Right renal cortex interstitium (tissue), 3 donors: Measurements from ENCODE around the gene ARHGEF7. TPM values are rescaled to one million over a fixed set of nuclear protein-coding genes. Genes with fewer than 3 reads are reported as not detected.

Source experiments
- DNase-seq, 3 donors: peaks; one replicate each; pipeline ENCODE4 v3.0.0-alpha.2; 2013; ENCODE audit warnings: low read depth in 3 of 3, low spot score in 2 of 3
- polyA plus RNA-seq, 3 donors: library from polyadenylated mRNA; unstranded; fragments of 120-200 nt; gene quantifications; one replicate each; pipeline ENCODE4 v1.2.1, GENCODE V29; 2013; ENCODE audit not compliant: insufficient read length in 3 of 3

ARHGEF7 gene
- polyA plus RNA-seq, 3 donors: 56.1 to 66.4 (median 61.8) TPM

- DNase-seq: no peak
Measured at GRCh38 chr13:111330066-111330610, 215.0 kb downstream of the ARHGEF7 start.

GRCh38 chr13:111335298-111335697, 220.2 kb downstream of the ARHGEF7 start:
- DNase-seq: no peak

- no peak for DNase-seq
Measured at GRCh38 chr13:111336666-111337065, 221.6 kb downstream of the ARHGEF7 start.

GRCh38 chr13:111337206-111337605, 222.1 kb downstream of the ARHGEF7 start:
- no peak for DNase-seq

- DNase-seq: no peak
Measured at GRCh38 chr13:111337741-111338140, 222.6 kb downstream of the ARHGEF7 start.

GRCh38 chr13:111338841-111339240, 223.7 kb downstream of the ARHGEF7 start:
- DNase-seq: no peak

- DNase-seq: no peak
Measured at GRCh38 chr13:111339366-111340143, 224.4 kb downstream of the ARHGEF7 start.

- no peak for DNase-seq
Measured at GRCh38 chr13:111341886-111342285, 226.8 kb downstream of the ARHGEF7 start.

GRCh38 chr13:111342721-111343120, 227.6 kb downstream of the ARHGEF7 start:
- DNase-seq: no peak

GRCh38 chr13:111343186-111343805, 228.2 kb downstream of the ARHGEF7 start:
- DNase-seq: no peak

GRCh38 chr13:111344471-111345191, 229.5 kb downstream of the ARHGEF7 start:
- peak in 1 of 3 donors; percentile 40 for DNase-seq

GRCh38 chr13:111345682-111346081, 230.6 kb downstream of the ARHGEF7 start:
- no peak for DNase-seq

GRCh38 chr13:111346101-111346680, 231.1 kb downstream of the ARHGEF7 start:
- no peak for DNase-seq

- DNase-seq: no peak
Measured at GRCh38 chr13:111347438-111347837, 232.3 kb downstream of the ARHGEF7 start.

GRCh38 chr13:111353508-111353907, 238.4 kb downstream of the ARHGEF7 start:
- DNase-seq: no peak

- no peak for DNase-seq
Measured at GRCh38 chr13:111354789-111355188, 239.7 kb downstream of the ARHGEF7 start.

Other genes starting within 250 kb of the ARHGEF7 start
- 100 to 1,000 TPM; 212 to 240 (median 214) TPM for gene ANKRD10, start 200.2 kb upstream of the ARHGEF7 start, polyA plus RNA-seq
- gene TEX29, start 205.3 kb downstream of the ARHGEF7 start, polyA plus RNA-seq: under 1 TPM in 2 of 3 donors, not detected in 1; 0.35 to 0.37 TPM